Measurements from ENCODE around the gene SMIM14.

DNA sequence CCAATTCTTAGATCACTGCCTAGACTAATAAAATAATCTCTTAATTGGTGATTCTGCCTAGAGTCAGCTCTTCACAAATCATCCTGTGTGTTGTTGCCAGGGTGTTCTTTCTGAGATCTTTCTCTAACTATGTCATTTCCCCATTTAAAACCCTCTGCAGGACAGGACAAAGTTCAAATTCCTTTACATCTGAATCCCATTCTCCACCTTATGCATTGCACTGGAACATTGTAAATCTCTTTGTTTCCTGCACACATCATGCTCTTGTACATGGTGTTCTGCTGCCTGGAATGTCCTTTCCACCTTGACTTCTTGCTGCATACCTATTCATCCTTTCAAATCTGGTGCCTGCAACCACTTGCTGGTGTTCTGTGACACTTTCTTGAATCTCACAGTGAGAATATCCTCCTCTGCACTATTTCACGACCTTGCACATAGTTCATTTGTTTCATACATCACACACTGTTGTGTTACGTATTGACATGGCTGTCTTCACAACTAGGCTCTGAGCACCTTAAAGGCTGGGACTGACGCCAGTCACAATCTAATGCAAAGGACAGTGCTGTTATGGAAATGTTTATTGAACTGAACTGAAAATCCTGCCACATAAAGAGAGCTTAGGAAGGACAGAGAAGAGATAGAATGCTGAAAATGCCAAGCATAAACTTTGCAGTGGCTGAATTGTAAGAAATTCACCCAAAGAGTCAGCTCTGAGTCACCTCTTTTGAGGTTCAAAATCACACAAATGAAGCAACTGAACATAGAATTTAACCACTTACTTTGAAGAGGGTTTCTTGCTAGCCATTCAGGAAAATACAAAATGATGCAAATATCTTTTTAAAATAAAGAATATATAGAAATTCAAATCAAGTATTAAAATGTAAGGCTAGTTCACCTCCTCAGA lies 26.4 kb upstream of the SMIM14 start:
- TF ChIP-seq CTCF (IDR thresholded peaks at IDR 0.05) = no peak
- no peak for TF ChIP-seq KAT7 (CRISPR knock-in tag; IDR thresholded peaks at IDR 0.05; ENCODE audit: borderline replicate concordance)
- TF ChIP-seq USF1 (CRISPR knock-in tag; IDR thresholded peaks at IDR 0.05) = no peak
- TF ChIP-seq, protein P1, sequence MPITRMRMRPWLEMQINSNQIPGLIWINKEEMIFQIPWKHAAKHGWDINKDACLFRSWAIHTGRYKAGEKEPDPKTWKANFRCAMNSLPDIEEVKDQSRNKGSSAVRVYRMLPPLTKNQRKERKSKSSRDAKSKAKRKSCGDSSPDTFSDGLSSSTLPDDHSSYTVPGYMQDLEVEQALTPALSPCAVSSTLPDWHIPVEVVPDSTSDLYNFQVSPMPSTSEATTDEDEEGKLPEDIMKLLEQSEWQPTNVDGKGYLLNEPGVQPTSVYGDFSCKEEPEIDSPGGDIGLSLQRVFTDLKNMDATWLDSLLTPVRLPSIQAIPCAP (CRISPR knock-in tag; IDR thresholded peaks at IDR 0.05) = no peak
- no peak for TF ChIP-seq JUN (CRISPR knock-in tag; IDR thresholded peaks at IDR 0.05)
- TF ChIP-seq, protein P2, sequence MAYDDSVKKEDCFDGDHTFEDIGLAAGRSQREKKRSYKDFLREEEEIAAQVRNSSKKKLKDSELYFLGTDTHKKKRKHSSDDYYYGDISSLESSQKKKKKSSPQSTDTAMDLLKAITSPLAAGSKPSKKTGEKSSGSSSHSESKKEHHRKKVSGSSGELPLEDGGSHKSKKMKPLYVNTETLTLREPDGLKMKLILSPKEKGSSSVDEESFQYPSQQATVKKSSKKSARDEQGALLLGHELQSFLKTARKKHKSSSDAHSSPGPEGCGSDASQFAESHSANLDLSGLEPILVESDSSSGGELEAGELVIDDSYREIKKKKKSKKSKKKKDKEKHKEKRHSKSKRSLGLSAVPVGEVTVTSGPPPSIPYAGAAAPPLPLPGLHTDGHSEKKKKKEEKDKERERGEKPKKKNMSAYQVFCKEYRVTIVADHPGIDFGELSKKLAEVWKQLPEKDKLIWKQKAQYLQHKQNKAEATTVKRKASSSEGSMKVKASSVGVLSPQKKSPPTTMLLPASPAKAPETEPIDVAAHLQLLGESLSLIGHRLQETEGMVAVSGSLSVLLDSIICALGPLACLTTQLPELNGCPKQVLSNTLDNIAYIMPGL (CRISPR knock-in tag; IDR thresholded peaks at IDR 0.05) = no peak
- TF ChIP-seq ZNF263 (CRISPR knock-in tag; IDR thresholded peaks at IDR 0.05; ENCODE audit: low read depth) = no peak
- no peak for TF ChIP-seq NR3C1 (CRISPR knock-in tag; conservative IDR thresholded peaks at IDR 0.05; ENCODE audit: low read depth)
- no peak for TF ChIP-seq ZBTB21 (CRISPR knock-in tag; IDR thresholded peaks at IDR 0.05; ENCODE audit: borderline replicate concordance)
- no peak for TF ChIP-seq ZNF121 (CRISPR knock-in tag; IDR thresholded peaks at IDR 0.05)
- no peak for TF ChIP-seq MLX (CRISPR knock-in tag; IDR thresholded peaks at IDR 0.05)
- TF ChIP-seq NFYB (CRISPR knock-in tag; conservative IDR thresholded peaks at IDR 0.05; ENCODE audit: low read depth) = no peak
- no peak for TF ChIP-seq CREM (CRISPR knock-in tag; IDR thresholded peaks at IDR 0.05)

Measured in WTC11 (cell line).